Trophoblast cell (in vitro differentiated cells and primary cell): ENCODE data around the gene PDGFA.

Source experiments
- DNase-seq, 2 donors: peaks; one replicate each; pipeline ENCODE4 v3.0.0-alpha.2; 2016
- H2AFZ ChIP-seq: 2 replicates; pipeline ENCODE4 v1.6.1; 2013; ENCODE audit warnings: low read length, moderate library complexity, mild to moderate bottlenecking; ENCODE audit not compliant: insufficient read depth, poor library complexity
- H2AK5ac ChIP-seq: 2 replicates; pipeline ENCODE4 v1.6.1; 2013; ENCODE audit warnings: mild to moderate bottlenecking, low read length
- H2BK120ac ChIP-seq: 2 replicates; pipeline ENCODE4 v1.6.1; 2013; ENCODE audit warnings: low read length, mild to moderate bottlenecking, moderate library complexity; ENCODE audit not compliant: insufficient read depth, poor library complexity
- H2BK12ac ChIP-seq: 2 replicates; pipeline ENCODE4 v1.6.1; 2013; ENCODE audit warnings: mild to moderate bottlenecking, low read length, moderate library complexity
- H2BK5ac ChIP-seq: 2 replicates; pipeline ENCODE4 v1.6.1; 2013; ENCODE audit warnings: low read length, low read depth, moderate library complexity, mild to moderate bottlenecking; ENCODE audit not compliant: poor library complexity
- H3K14ac ChIP-seq: 2 replicates; pipeline ENCODE4 v1.6.1; 2013; ENCODE audit warnings: mild to moderate bottlenecking, low read length
- H3K18ac ChIP-seq: 2 replicates; pipeline ENCODE4 v1.6.1; 2013; ENCODE audit warnings: mild to moderate bottlenecking, low read length
- H3K23ac ChIP-seq: 2 replicates; pipeline ENCODE4 v1.6.1; 2013; ENCODE audit warnings: low read length
- H3K27ac ChIP-seq: 2 replicates; pipeline ENCODE4 v1.5.1; 2013; ENCODE audit warnings: low read depth, mild to moderate bottlenecking, inconsistent platforms, low read length, moderate library complexity
- H3K27me3 ChIP-seq: 2 replicates; pipeline ENCODE4 v1.6.1; 2013; ENCODE audit warnings: inconsistent platforms, mild to moderate bottlenecking, low read length, moderate library complexity; ENCODE audit not compliant: insufficient read depth
- H3K36me3 ChIP-seq, 2 experiments: 1 replicate in 1 of 2; 2 replicates in 1 of 2; pipeline ENCODE4 v1.6.1; 2013; ENCODE audit warnings: low read length in 2 of 2, mild to moderate bottlenecking in 2 of 2, moderate library complexity in 1 of 2; ENCODE audit not compliant: insufficient read depth in 2 of 2, control insufficient read depth in 1 of 2
- H3K4ac ChIP-seq: 2 replicates; pipeline ENCODE4 v1.6.1; 2013; ENCODE audit warnings: low read depth, mild to moderate bottlenecking, low read length, moderate library complexity
- H3K4me1 ChIP-seq, 2 experiments: 1 replicate in 1 of 2; 2 replicates in 1 of 2; pipeline ENCODE4 v1.6.1; 2013; ENCODE audit warnings: low read length in 2 of 2, mild to moderate bottlenecking in 2 of 2, moderate library complexity in 1 of 2; ENCODE audit not compliant: insufficient read depth in 2 of 2, control insufficient read depth in 1 of 2
- H3K4me2 ChIP-seq: 2 replicates; pipeline ENCODE4 v1.6.1; 2013; ENCODE audit warnings: inconsistent platforms, mild to moderate bottlenecking, low read length, moderate library complexity
- H3K4me3 ChIP-seq: 2 replicates; pipeline ENCODE4 v1.5.1; 2013; ENCODE audit warnings: mild to moderate bottlenecking, low read depth, low read length, inconsistent platforms
- H3K79me1 ChIP-seq: one replicate; pipeline ENCODE4 v1.6.1; 2013; ENCODE audit warnings: low read length
- H3K79me2 ChIP-seq: 2 replicates; pipeline ENCODE4 v1.6.1; 2013; ENCODE audit warnings: low read length, mild to moderate bottlenecking; ENCODE audit not compliant: control insufficient read depth, insufficient read depth, poor library complexity
- H3K9ac ChIP-seq: 2 replicates; pipeline ENCODE4 v1.6.1; 2013; ENCODE audit warnings: mild to moderate bottlenecking, low read length
- H3K9me3 ChIP-seq: 2 replicates; pipeline ENCODE4 v1.6.1; 2013; ENCODE audit warnings: low read depth, mild to moderate bottlenecking, control low read depth, inconsistent platforms, low read length; ENCODE audit not compliant: insufficient read depth
- H4K12ac ChIP-seq: 2 replicates; pipeline ENCODE4 v1.6.1; 2013; ENCODE audit warnings: low read depth, mild to moderate bottlenecking, low read length, moderate library complexity
- H4K8ac ChIP-seq: 2 replicates; pipeline ENCODE4 v1.6.1; 2013; ENCODE audit warnings: low read depth, mild to moderate bottlenecking, low read length, moderate library complexity
- H4K91ac ChIP-seq: one replicate; pipeline ENCODE4 v1.6.1; 2013; ENCODE audit warnings: low read depth, mild to moderate bottlenecking, low read length, moderate library complexity
- whole genome bisulfite sequencing: extraction: QIAGEN DNeasy Blood & Tissue Kit; methylation state at CpG from one replicate; pipeline ENCODE4 v1.1.7; 2013; ENCODE audit warnings: missing lambda C conversion rate; ENCODE audit not compliant: insufficient read length, insufficient coverage; ENCODE audit errors: extremely low coverage; 5-methylcytosine and 5-hydroxymethylcytosine counted together

Gene PDGFA

GRCh38 chr7:515628-516027, 4.0 kb downstream of the PDGFA start:
- WGBS, result no CpG with 5 or more reads among the region's 10 CpGs
- Histone ChIP-seq H3K27ac (no peak overlapping the region), H2AFZ (no peak overlapping the region), H3K23ac (no peak overlapping the region), H3K79me2 (peaks cover 4% of the 10 kb centered on the region), H3K9me3 (peaks cover 2% of the 10 kb centered on the region), H3K4ac (no peak overlapping the region), H3K9ac (no peak overlapping the region), H3K4me3 (no peak overlapping the region), H2BK5ac (no peak overlapping the region), H4K8ac (no peak overlapping the region), H3K36me3 (peaks cover 0 to 3% of the 10 kb centered on the region in 2 experiments), H3K18ac (no peak overlapping the region), H3K4me1 (peaks cover 24 to 26% of the 10 kb centered on the region in 2 experiments), H3K79me1 (peaks cover 7% of the 10 kb centered on the region), H2BK12ac (no peak overlapping the region), H3K4me2 (peak overlapping the region; percentile 34), H4K91ac (no peak overlapping the region), H2BK120ac (no peak overlapping the region), H4K12ac (no peak overlapping the region), H2AK5ac (no peak overlapping the region), H3K14ac (no peak overlapping the region), H3K27me3 (peaks cover 10% of the 10 kb centered on the region)
- no peak for DNase-seq

GRCh38 chr7:514651-515598, 4.7 kb downstream of the PDGFA start:
- Histone ChIP-seq H3K18ac (no peak overlapping the region), H3K4me2 (peak overlapping the region; percentile 34), H3K4me3 (no peak overlapping the region), H2AFZ (no peak overlapping the region), H3K79me2 (peaks cover 4% of the 10 kb centered on the region), H3K4me1 (peaks cover 24 to 25% of the 10 kb centered on the region in 2 experiments), H3K4ac (peak overlapping the region; percentile 1), H3K27ac (no peak overlapping the region), H3K36me3 (peaks cover 3 to 7% of the 10 kb centered on the region in 2 experiments), H3K14ac (no peak overlapping the region), H3K23ac (no peak overlapping the region), H4K12ac (no peak overlapping the region), H4K91ac (no peak overlapping the region), H3K9ac (no peak overlapping the region), H2BK5ac (no peak overlapping the region), H3K79me1 (peaks cover 7% of the 10 kb centered on the region), H3K27me3 (peaks cover 3% of the 10 kb centered on the region), H3K9me3 (no peaks in the 10 kb centered on the region), H2BK12ac (no peak overlapping the region), H2AK5ac (no peak overlapping the region), H2BK120ac (no peak overlapping the region), H4K8ac (no peak overlapping the region)
- no peak for DNase-seq
- WGBS, result no CpG with 5 or more reads among the region's 25 CpGs

- Histone ChIP-seq H4K91ac (no peak overlapping the region), H3K9ac (no peak overlapping the region), H3K18ac (no peak overlapping the region), H3K79me2 (peaks cover 4% of the 10 kb centered on the region), H2AK5ac (no peak overlapping the region), H2BK12ac (no peak overlapping the region), H2BK120ac (no peak overlapping the region), H3K4me3 (no peak overlapping the region), H3K4me1 (peaks cover 24 to 25% of the 10 kb centered on the region in 2 experiments), H2AFZ (no peak overlapping the region), H3K79me1 (peaks cover 7% of the 10 kb centered on the region), H3K36me3 (peaks cover 7 to 11% of the 10 kb centered on the region in 2 experiments), H3K27me3 (peaks cover 2% of the 10 kb centered on the region), H3K4ac (no peak overlapping the region), H3K23ac (no peak overlapping the region), H3K14ac (no peak overlapping the region), H3K27ac (no peak overlapping the region), H3K9me3 (no peaks in the 10 kb centered on the region), H3K4me2 (no peak overlapping the region), H4K12ac (no peak overlapping the region), H2BK5ac (no peak overlapping the region), H4K8ac (no peak overlapping the region)
- no CpG with 5 or more reads among the region's 10 CpGs for WGBS
- no peak for DNase-seq
Measured at GRCh38 chr7:514242-514641, 5.4 kb downstream of the PDGFA start.

- peaks cover 11% of the 10 kb centered on the region in 2 experiments for H3K36me3 ChIP-seq
- no peak overlapping the region for H2BK5ac ChIP-seq
Measured at GRCh38 chr7:513521-514166, 6.0 kb downstream of the PDGFA start.

More at GRCh38 chr7:513521-514166, 6.0 kb downstream of the PDGFA start:
- Histone ChIP-seq H3K23ac (no peak overlapping the region), H4K91ac (no peak overlapping the region), H2BK120ac (no peak overlapping the region), H3K27me3 (peaks cover under 1% of the 10 kb centered on the region), H3K9me3 (no peaks in the 10 kb centered on the region), H3K18ac (no peak overlapping the region), H3K27ac (no peak overlapping the region), H2AFZ (no peak overlapping the region), H2BK12ac (no peak overlapping the region), H4K8ac (no peak overlapping the region), H4K12ac (no peak overlapping the region), H3K4me1 (peaks cover 24 to 25% of the 10 kb centered on the region in 2 experiments), H3K14ac (no peak overlapping the region), H2AK5ac (no peak overlapping the region), H3K79me1 (peaks cover 4% of the 10 kb centered on the region), H3K9ac (no peak overlapping the region), H3K4me3 (no peak overlapping the region), H3K79me2 (peaks cover 2% of the 10 kb centered on the region), H3K4me2 (no peak overlapping the region), H3K4ac (no peak overlapping the region)
- no peak for DNase-seq
- WGBS, result no CpG with 5 or more reads among the region's 20 CpGs
